HG02798 (cell line): ENCODE measurements around the gene ARHGEF28.

Experiments
- ATAC-seq: cut with Tn5 transposase; IDR thresholded peaks from one replicate; pipeline ENCODE4 v1.9.1; 2021; ENCODE audit warnings: mild to moderate bottlenecking; ENCODE audit not compliant: unreplicated experiment, poor library complexity

The ARHGEF28 gene

DNA sequence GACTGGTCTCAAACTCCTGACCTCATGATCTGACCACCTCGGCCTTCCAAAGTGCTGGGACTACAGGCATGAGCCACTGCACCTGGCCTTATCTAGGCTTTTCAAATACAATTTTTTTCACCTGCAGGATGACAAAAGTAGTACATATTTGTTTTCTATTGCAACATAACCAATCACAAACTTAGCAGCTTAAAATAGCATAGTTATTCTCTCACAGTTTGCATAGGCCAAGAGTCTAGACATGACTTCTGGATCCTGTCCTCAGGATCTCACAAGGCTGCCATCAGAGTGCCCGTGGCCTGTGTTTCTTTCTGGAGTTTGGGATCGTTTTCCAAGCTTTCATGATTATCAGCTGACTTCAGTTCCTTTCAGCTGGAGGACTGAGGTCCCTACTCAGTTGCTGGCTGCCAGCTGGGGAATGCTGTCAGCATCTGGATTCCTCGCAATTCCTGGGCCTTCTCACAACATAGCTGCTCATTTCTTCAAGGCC is 348.9 kb downstream of the ARHGEF28 start:
- no peak for ATAC-seq

DNA sequence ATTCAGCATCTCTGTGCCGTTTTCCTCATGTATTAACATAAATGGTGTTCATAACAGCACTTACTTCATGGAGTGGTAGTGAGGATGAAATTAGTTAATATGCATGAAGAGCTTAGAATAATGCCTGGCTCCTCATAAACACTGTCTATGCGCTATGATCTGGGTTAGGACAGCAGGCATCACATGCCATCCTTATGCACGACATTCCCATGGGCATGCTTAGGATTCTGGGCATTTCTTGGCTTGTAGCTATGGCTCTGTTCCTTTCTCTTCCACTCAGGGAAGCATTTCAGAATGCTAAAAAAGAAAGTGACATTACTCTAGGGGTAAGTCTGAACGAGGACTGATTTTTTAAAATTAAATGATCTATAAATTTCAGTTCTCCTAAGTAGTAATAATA is 349.8 kb downstream of the ARHGEF28 start:
- no peak for ATAC-seq

DNA sequence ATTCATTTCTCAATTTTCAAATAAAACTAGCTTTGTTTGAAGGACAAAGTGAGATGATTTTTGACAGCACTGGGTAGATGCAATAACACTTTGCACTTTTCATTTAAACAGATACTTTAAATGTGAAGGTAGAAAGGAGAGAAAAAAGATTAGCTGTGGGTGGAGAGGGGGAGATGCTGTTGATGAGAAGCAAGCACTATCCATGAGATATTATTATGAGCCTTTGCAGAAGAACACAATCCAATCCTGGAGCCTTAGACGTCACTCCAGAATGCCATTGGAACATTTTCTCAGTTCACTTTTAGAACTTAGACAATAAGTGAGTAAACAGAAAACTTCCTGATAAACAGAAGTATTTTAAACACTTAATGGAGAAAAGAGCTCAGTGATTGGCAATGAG is 351.1 kb downstream of the ARHGEF28 start:
- no peak for ATAC-seq

DNA sequence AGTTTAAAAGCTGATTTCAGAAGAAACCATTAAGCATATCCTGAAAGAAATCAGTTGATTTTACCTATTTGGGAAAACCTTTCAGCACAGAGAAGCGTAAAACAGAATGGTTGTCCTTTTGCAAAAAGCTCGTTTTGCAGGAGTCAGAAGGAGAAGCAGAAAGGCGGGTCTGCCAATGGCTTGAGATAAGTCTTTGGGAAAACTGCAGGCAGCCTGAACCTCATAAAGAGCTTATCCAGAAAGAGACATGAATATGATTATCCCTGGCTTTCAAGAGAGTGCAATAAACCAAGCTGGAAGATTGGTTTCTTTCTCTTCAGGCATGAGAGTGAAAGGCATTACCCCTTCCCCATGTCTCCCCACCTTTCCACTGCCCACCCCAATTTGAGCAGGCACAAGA is 353.3 kb downstream of the ARHGEF28 start:
- ATAC-seq, result no peak

DNA sequence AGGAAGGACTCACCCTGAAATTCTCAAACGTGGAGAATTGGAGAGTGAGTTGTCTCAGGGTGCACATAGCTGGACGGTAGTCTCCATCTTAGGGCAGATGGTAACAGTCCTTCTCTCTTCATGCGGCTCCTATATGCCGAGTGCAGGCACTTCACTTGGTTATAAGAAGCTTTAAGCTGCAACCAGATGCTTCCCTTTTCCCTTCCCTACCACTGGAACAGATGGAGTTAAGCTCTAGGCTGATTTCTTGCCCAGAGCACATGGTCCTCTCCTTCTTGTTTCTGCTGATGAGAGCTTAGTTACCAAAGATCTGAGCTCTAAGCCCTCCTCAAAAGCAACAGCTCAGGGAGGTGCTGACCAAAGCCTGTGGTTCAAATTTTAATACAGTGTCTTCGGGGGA is 355.7 kb downstream of the ARHGEF28 start:
- no peak for ATAC-seq

DNA sequence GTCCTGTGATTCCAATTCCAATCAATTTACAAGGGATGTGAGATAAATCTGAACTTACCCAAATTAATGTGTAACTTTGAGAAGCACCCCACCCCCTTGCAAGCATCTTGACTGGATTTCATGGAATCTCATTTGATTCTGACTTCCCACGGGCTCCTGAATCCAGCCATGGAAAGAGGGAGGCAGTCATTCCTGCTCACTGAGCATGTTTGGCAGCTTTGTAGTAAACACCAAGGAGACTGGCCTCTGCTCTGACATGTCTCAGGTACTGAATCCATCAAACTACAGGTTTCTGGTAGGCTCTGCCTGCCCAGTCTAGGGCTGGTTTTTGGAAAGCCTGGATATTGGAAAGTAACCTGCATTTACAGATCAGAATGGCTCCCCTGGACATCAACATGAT is 357.6 kb downstream of the ARHGEF28 start:
- no peak for ATAC-seq

DNA sequence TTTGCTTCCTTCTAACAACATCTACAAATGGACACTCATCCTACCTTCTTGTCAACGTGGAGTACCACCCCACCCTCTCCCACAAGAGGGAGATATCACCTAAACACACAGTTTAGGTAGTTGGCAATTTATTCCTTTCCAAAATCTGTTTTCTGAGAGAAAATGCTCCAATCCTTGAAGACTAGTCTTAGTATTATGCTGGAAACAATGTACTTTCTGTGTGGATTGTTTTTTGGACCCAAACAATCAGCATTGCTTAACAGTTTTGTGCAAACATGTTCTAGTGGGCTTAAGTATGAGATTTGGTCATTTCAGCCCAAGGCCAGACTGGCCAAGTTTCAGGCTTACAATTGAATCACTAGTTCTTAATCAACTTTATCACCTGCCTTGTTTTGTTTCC is 359.1 kb downstream of the ARHGEF28 start:
- no peak for ATAC-seq

DNA sequence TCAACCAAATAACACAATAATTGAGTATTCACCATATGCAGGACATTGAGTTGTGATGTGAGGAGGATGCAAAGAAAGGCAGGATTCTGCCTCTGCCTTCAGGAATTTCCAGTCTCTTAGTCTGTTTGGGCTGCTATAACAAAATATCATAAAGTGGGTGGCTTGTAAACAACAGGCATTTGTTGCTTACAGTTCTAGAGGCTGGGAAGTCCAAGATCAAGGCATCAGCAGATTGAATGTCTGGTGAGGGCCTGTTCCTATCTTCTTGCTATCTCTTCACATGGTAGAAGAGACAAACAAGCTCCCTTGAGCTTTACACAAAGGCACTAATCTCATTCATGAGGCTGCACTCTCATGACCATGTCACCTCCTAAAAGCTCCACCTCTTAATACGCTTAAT is 360.7 kb downstream of the ARHGEF28 start:
- ATAC-seq, result no peak

DNA sequence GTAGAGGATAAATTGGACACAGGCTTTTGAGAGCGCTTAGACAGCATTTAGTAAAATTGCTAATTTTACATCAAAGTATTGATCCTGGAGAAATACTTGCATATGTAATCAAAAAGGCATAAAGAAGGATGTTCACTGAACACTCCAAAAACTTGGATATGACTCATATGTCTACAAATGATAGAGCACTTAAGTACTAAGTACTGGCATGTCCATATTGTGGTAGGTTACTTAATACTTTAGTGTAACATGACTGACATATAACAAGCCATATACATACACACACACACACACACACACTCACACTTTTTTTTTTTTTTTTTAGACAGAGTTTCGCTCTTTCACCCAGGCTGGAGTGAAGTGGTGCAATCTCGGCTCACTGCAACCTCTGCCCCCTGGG is 361.9 kb downstream of the ARHGEF28 start:
- no peak for ATAC-seq

DNA sequence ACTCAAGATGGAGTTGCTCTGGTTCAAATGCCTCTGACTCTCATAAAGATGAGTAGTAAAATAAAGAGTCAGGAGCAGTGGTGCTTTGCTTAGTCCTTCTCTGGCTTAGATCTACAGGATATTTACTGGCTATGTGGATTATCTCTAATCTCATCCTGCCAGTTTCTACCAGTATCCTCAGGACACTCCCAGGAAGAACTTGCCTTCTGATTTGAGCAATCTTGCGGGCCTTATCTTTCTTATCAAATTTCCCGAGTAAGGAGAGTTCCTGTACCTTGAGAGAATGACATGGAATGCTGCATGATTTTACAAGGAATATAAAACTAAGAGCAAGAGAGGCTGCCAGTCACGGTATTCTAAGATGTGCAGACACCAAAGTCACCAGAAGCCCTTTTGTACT is 364.0 kb downstream of the ARHGEF28 start:
- no peak for ATAC-seq
